GM12891 (cell line): Measurements from ENCODE around the gene CST11.

ENCODE experiments used
- POLR2A ChIP-seq: IDR thresholded peaks from 2 replicates; pipeline ENCODE4 v1.6.1; 2011; ENCODE audit warnings: low read depth, low read length, control low read depth
- POLR2AphosphoS5 ChIP-seq: IDR thresholded peaks from 2 replicates; pipeline ENCODE4 v1.6.1; 2011; ENCODE audit warnings: low read depth, low read length, control low read depth
- SPI1 ChIP-seq: IDR thresholded peaks from 2 replicates; pipeline ENCODE4 v1.6.1; 2011; ENCODE audit warnings: low read depth, low read length, control low read depth
- TAF1 ChIP-seq: IDR thresholded peaks from 2 replicates; pipeline ENCODE4 v1.6.1; 2011; ENCODE audit warnings: low read depth, low read length, control low read depth

DNA sequence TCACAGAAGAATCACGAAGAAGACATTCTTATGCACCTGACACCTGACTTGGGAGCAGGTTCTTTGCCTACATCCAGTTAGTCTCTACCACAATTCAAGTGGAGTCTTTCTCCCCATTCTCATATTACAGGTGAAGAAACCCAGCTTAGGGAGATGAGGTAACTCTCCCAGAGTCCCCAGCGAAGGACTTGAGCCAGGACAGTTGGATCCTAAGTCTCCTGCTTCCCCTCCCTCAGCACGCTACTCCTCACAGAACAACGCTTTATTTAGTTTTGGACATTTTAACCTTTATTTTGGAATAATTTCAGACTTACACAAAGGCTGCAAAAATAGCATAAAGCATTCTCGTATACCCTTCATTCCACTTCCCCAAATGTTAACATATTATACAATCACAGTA lies 14.0 kb downstream of the CST11 start:
- TF ChIP-seq POLR2AphosphoS5 (no peak), POLR2A (no peak), TAF1 (no peak), SPI1 (no peak)
